Body of pancreas (tissue), 4 donors: ENCODE measurements around the gene SPCS2.

Experiments used
- POLR2A ChIP-seq, 3 donors: fragments of 450-650 bp; IDR thresholded peaks; one replicate each; pipeline ENCODE4 v1.6.1; 2016; ENCODE audit warnings: antibody characterized with exemption in 3 of 3, mild to moderate bottlenecking in 2 of 3
- TF ChIP-seq, protein P1 (sequence below), 7 experiments: fragments of 450-650 bp in 4 of 7; fragments of 200-600 bp in 3 of 7; sonication (generic) in 3 of 7; IDR thresholded peaks; one replicate each; pipeline ENCODE4 v1.5.1; 2016 to 2019; ENCODE audit warnings: antibody characterized with exemption in 7 of 7

DNA sequence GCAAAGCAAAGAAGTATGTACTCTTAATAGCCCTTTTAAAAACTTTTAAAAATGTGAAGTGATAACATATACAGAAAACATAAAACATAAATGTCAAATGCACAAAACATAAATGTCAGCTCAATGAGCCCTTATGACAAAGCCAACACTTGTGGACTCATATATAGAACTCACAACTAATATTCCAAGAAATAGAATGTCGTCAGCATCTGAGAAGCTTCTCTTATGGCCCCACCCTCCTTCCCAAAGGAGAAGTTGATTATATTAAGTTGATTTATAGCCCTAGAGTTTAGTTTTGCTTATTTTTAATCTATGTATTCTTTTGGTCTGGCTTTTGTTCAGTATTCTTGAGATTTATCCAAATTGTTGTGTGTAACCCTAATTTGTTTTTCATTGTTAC, 53.5 kb downstream of the SPCS2 start:
- TF ChIP-seq, protein P1, sequence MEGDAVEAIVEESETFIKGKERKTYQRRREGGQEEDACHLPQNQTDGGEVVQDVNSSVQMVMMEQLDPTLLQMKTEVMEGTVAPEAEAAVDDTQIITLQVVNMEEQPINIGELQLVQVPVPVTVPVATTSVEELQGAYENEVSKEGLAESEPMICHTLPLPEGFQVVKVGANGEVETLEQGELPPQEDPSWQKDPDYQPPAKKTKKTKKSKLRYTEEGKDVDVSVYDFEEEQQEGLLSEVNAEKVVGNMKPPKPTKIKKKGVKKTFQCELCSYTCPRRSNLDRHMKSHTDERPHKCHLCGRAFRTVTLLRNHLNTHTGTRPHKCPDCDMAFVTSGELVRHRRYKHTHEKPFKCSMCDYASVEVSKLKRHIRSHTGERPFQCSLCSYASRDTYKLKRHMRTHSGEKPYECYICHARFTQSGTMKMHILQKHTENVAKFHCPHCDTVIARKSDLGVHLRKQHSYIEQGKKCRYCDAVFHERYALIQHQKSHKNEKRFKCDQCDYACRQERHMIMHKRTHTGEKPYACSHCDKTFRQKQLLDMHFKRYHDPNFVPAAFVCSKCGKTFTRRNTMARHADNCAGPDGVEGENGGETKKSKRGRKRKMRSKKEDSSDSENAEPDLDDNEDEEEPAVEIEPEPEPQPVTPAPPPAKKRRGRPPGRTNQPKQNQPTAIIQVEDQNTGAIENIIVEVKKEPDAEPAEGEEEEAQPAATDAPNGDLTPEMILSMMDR (IDR thresholded peaks at IDR 0.05), result no peak
- TF ChIP-seq POLR2A (IDR thresholded peaks at IDR 0.05), result no peak
